BE2C (cell line): ENCODE data around the gene TSPAN18.

Experiments
- DNase-seq: peaks from one replicate; pipeline ENCODE4 v3.0.0-alpha.2; 2020
- H3K27me3 ChIP-seq: fragments of 250-450 bp; sonication (Bioruptor Pico); 2 replicates; pipeline ENCODE4 v1.5.1; 2020; ENCODE audit warnings: mild to moderate bottlenecking
- H3K36me3 ChIP-seq: fragments of 250-450 bp; sonication (Bioruptor Pico); 2 replicates; pipeline ENCODE4 v1.5.1; 2020; ENCODE audit warnings: mild to moderate bottlenecking
- H3K4me1 ChIP-seq: fragments of 250-450 bp; sonication (Bioruptor Pico); 2 replicates; pipeline ENCODE4 v1.5.1; 2020
- H3K4me3 ChIP-seq: 2 replicates; pipeline ENCODE4 v1.5.1; 2011; ENCODE audit warnings: low read depth, low read length
- H3K9me3 ChIP-seq: fragments of 250-450 bp; sonication (Bioruptor Pico); 2 replicates; pipeline ENCODE4 v1.5.1; 2020
- CTCF ChIP-seq: IDR thresholded peaks from 2 replicates; pipeline ENCODE4 v1.5.1; 2012; ENCODE audit warnings: mild to moderate bottlenecking, low read depth, low read length

TSPAN18 gene

GRCh38 chr11:44824300-44824704 lies 97.5 kb downstream of the TSPAN18 start:
- Histone ChIP-seq H3K4me1 (no peaks in the 10 kb centered on the region), H3K9me3 (no peaks in the 10 kb centered on the region), H3K27me3 (no peaks in the 10 kb centered on the region), H3K4me3 (no peak overlapping the region), H3K36me3 (no peaks in the 10 kb centered on the region)
- DNase-seq: no peak
- TF ChIP-seq CTCF: no peak

GRCh38 chr11:44825058-44825785 lies 98.5 kb downstream of the TSPAN18 start:
- Histone ChIP-seq H3K4me3 (no peak overlapping the region), H3K27me3 (no peaks in the 10 kb centered on the region), H3K4me1 (no peaks in the 10 kb centered on the region), H3K9me3 (no peaks in the 10 kb centered on the region), H3K36me3 (no peaks in the 10 kb centered on the region)
- TF ChIP-seq CTCF: no peak
- DNase-seq: no peak

- Histone ChIP-seq H3K36me3 (no peaks in the 10 kb centered on the region), H3K4me3 (no peak overlapping the region), H3K4me1 (no peaks in the 10 kb centered on the region), H3K9me3 (no peaks in the 10 kb centered on the region), H3K27me3 (no peaks in the 10 kb centered on the region)
- no peak for TF ChIP-seq CTCF
- no peak for DNase-seq
Measured at GRCh38 chr11:44826922-44827643, 100.3 kb downstream of the TSPAN18 start.

- no peak for DNase-seq
- no peaks in the 10 kb centered on the region for H3K36me3 ChIP-seq
- peaks cover 2% of the 10 kb centered on the region; the same call in 1 of the 2 replicates for H3K4me1 ChIP-seq
- H3K27me3 ChIP-seq: no peaks in the 10 kb centered on the region
- TF ChIP-seq CTCF: no peak
- H3K4me3 ChIP-seq: no peak overlapping the region
- no peaks in the 10 kb centered on the region for H3K9me3 ChIP-seq
Measured at GRCh38 chr11:44828296-44828695, 101.5 kb downstream of the TSPAN18 start.

- Histone ChIP-seq H3K4me3 (no peak overlapping the region), H3K4me1 (peaks cover 4% of the 10 kb centered on the region; the same call in 1 of the 2 replicates), H3K27me3 (no peaks in the 10 kb centered on the region), H3K9me3 (no peaks in the 10 kb centered on the region), H3K36me3 (no peaks in the 10 kb centered on the region)
- DNase-seq: no peak
- TF ChIP-seq CTCF: no peak
Measured at GRCh38 chr11:44829838-44830237, 103.1 kb downstream of the TSPAN18 start.
